ENCODE data around the gene KRT86.
"Not testable (repeated sequence)": the region's sequence is repeated elsewhere in the genome, so short reads cannot be mapped to it uniquely, and the experiment has no call there.

Gene KRT86

DNA sequence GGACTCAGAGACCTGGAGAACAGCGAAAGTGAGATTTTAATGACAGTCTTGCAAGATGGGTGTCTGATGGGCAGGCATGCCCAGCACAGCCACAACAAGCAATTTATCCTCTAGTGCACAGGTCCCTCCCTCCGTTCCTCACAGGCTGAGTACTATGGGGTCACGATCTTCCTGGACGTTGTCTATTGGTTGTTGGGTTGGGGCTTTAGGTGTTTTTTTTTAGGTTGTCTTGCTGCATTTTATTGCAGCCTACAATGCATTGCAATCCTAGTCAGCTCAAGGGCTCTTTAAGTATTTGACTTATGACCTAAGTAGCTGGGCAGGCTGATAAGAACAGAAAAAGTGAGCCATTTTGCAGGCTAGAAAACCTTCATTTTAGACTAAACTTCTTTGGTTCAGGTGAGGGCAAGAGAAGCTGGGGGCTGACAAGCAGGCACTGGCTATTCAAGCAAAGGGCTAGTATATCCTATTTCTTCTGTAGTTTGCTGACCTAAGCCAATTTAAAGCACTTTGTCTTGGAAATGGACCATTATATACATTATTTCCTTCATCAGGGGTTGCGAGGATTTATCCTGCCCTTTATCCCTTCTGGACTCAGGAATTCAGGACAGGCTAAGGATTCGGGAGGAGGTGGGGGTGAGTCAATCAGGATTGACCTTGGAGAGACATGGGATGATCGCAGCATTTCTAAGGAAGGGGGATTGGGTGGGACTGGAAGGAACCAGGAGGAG, 35.4 kb upstream of the KRT86 start:
- DNase-seq, result no peak

DNA sequence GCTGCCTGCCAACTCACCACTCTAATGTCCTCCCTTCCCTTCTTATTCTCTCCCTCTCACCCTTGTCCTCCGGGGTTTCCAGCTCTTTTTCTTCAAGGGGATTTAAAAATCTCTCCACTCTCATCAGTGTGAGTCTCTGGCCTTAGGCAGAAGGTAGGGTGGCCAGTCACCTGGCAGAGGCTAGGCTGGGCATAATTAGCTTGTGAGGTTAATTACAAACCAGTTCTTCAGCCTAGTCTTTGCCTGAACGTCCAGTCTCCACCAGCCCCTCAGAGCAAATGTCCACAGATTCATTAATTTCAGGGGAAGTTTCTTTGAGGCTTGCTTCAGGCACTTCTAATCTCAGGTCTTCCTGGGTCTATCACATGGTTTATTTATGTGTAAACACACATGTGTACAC, 34.7 kb upstream of the KRT86 start:
- DNase-seq, result no peak

DNA sequence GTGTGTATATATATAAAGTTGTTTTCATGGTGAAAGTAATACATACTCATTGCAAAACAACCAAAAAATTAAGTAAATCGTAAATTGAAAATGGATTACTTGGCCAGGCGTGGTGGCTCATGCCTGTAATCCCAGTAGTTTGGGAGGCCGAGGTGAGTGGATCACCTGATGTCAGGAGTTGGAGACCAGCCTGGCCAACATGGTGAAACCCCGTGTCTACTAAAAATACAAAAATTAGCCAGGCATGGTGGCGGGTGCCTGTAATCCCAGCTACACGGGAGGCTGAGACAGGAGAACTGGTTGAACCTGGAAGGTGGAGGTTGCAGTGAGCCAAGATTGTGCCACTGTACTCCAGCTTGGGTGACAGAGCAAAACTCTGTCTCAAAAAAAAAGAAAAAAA, 34.2 kb upstream of the KRT86 start:
- DNase-seq, result not testable (repeated sequence)

DNA sequence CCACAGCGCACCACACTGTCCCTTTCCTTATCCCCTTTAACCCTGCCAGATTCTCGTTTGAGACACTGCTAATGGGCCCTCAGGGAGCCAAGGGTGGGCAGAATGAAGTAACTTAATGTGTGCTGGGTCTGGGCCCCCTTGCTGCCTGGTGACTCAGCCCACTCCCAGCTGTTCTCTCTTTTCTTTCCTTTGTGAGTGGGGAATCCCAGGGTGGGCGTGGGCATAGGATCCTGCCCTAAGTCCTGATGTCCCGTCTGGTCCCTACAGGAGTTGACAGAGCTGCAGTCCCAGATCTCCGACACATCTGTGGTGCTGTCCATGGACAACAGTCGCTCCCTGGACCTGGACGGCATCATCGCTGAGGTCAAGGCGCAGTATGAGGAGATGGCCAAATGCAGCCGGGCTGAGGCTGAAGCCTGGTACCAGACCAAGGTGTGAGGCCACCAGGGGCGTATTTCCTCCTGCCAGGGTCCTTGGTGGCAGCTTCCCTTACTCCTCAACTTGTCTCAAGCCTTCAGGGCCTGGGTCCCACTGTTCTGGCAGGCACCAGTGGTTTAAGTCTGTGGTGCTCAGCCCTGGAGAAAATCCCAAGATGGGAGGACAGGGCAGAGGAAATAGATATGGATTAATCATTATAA, 33.1 kb upstream of the KRT86 start:
- DNase-seq, result no peak

DNA sequence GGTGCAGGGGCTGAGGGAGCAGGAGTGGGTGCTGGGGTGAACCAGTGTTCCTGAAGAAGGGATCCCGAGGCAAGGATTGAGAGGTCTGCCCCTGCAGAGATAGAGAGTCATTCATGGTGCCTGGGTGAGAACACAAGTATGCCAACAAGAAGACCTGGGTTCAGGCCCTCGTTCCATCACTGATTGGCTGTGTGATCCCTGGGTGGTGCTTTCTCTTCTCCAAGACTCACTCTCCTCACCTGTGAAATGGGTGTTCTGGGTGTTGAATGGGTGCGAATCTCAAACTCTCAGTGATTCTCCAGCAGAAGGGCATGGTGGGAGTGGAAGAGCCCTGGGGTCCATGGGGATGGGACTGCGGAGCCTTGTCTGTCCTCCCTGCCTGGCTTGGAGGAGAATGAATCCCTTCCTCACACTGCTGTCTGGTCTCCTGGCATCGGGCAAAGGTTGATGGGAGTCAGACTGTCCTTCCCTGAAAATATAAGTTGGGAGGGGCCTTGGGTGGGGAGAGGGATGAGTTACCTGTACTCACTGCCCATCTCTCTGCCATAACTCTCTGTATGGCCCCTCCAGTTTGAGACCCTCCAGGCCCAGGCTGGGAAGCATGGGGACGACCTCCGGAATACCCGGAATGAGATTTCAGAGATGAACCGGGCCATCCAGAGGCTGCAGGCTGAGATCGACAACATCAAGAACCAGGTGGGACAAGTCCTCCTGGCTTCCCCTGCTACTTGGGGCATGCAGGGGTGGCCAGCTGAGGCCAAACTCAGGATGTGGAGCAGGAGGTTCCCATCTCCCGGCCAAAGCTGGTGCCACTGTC, 31.8 kb upstream of the KRT86 start:
- DNase-seq, result no peak

DNA sequence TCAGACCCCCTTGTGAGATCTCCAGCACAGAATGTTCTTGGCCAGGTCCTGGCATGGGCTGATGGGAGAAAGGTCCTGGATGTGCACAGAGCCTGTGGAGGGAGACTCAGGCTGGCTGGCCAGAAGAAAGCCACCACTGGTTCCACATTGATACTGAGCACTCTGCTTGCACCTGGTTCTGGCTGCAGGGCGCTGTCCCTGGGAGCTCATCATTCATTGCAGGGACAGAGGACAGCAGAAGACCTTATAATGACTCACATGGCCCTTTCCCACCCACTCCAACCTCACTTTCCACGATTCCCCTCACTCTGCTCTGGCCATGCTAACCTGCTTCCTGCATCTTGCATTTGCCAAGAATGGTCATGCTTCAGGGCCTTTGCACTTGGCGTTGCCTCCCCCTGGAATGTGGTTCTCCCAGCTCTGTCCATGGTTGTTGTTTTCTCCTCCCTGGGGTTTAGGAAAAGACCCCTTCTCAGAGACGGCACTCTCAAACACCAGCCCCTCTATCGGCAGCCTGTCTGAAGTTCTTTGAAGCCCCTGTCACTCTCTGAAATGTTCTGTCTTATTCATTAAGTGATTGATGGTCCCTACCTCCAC, 31.1 kb upstream of the KRT86 start:
- DNase-seq, result no peak

DNA sequence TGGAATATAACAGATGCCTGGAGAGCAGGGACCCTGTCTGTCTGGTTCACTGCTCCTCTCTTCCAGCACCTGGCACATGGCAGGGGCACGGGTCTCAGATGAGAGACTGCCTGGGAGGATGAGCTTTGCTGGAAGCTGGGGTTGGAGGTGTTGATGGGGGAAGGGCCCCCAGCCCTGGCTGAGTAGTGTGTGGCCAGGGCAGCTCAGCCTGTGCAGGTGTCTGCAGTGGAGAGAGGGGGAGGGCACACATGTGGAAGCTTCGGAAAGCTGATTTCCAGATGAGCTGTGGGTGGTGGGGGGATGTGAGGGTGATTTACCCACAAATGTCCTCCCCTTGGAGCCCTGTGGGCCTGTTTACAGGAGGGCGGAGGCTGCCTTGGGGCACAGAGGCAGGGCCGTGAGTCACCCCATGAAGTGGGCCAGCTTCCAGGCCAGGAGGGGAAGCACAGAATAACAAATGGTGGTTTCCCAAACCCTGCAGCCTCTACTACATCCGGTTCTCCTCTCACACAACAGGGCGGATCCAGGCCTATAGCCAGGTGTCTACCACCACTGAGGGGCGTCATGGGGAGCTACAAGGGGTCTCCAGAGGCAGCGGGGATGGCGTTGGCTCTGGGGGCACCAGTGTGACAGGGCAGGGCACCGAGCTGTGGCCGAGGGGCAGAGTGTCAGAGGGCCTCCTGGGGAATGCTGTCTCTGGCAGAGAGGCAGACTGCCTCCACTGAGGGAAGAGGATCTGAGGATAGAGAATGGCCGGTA, 30.4 kb upstream of the KRT86 start:
- no peak for DNase-seq

DNA sequence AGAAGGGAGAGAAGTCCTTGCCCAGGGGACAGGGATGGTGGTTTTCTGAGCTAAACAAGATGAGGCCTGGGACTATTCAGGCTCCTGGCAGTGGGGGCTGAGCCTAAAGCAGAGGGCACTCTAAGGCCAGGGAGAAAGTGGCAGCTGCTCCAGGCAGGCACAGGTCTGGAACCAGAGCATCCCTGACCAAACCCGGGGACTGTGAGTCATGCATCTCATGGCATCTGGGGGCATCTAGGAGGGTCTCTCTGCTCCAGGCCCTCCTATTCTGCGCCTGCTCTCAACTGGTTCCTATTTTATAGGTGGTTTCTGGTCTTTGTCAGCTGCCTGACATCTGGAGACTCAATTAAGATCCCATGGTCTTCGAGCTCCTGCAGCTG, 29.8 kb upstream of the KRT86 start:
- no peak for DNase-seq

DNA sequence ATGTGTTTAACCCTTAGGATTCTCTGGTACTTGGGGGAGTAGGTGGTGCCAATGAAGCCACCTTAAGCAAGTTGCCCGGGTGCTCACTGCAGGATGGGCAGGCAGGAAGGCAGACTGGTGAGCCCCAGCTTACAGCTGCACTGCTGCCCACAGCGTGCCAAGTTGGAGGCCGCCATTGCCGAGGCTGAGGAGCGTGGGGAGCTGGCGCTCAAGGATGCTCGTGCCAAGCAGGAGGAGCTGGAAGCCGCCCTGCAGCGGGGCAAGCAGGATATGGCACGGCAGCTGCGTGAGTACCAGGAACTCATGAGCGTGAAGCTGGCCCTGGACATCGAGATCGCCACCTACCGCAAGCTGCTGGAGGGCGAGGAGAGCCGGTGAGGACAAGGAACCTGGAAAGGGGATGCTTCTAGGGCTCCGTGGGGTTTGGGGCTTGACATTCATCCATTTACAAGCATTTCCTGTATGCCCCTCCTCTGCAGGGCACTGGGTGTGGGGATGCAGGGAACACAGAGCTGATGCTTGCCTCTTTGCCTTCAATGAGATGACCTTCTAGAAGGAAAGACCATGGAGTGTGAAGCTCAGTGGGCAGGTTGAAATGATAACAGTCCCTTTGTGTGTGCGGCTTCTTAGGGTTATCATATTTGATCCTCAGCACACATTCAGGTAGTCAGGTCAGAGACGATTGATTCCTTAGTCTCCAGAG, 29.0 kb upstream of the KRT86 start:
- no peak for DNase-seq

DNA sequence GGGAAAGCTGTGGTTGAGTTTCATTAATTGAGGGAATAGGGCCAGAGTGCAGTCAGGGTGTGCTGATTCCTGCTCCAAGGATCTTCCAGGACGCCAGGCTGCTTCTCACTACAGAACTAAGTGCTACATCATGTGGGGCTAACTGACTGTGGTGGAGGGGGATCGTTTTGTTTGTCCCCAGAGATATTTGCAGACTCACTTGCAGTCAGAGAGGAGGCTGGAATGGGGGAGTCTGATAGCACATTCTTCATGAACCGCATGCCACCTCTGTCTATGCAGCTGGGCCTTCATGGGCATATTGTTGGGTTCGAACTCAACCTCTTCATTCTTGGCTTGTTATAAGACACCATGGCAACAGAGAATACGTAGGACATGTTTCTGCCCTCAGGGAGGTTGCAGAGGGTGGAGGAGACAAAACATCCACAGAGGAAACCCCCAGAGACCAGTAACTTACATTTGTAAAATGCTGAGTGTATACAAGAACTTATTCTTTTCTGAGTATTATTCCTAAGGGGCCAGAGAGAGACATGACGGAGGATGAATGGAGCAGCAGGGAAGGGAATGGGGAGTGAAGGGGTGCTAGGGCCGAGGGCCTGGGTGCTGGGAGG, 28.4 kb upstream of the KRT86 start:
- no peak for DNase-seq

DNA sequence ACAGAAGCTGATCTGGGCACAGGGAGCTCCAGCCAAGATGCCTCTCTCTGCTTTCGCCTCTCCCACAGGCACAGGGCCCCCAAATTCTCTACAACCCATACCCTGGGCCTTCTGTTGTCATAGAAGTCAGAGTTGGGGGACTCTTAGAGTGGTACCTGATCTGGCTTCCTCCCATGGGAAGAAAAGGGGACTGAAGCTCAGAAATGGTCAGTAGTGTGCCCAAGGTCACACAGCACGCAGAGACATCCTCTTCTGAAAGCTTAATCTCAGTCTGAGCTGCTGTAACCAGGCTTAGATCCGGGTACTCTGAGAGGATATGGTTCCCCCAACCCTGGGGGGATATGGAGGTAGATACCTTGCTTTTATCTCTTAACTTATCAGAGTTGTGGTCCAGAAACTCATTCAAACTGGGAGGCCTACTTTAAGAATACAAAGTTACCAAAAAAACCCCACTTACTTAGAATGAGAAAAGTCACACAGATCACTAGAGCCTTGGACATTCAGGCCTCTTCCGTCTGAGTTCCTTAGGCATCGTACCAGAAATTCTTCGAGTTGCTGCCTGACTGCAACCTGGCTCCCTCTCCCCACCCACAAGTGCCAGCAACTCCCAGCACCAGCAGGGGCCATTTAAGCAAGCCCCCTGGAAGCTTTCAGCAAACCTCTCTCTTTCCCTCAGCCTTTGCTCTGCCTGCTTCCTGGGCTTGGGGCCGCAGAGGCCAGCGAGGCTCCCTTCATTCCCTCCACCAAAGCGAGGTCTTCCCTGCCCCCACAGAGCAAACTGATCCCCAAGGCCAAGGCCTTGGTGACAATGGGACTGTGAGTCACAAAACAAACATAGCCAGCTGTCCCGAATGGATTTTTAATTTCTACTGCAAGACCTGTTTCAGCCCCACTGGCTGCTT, 27.5 kb upstream of the KRT86 start:
- DNase-seq, result no peak

DNA sequence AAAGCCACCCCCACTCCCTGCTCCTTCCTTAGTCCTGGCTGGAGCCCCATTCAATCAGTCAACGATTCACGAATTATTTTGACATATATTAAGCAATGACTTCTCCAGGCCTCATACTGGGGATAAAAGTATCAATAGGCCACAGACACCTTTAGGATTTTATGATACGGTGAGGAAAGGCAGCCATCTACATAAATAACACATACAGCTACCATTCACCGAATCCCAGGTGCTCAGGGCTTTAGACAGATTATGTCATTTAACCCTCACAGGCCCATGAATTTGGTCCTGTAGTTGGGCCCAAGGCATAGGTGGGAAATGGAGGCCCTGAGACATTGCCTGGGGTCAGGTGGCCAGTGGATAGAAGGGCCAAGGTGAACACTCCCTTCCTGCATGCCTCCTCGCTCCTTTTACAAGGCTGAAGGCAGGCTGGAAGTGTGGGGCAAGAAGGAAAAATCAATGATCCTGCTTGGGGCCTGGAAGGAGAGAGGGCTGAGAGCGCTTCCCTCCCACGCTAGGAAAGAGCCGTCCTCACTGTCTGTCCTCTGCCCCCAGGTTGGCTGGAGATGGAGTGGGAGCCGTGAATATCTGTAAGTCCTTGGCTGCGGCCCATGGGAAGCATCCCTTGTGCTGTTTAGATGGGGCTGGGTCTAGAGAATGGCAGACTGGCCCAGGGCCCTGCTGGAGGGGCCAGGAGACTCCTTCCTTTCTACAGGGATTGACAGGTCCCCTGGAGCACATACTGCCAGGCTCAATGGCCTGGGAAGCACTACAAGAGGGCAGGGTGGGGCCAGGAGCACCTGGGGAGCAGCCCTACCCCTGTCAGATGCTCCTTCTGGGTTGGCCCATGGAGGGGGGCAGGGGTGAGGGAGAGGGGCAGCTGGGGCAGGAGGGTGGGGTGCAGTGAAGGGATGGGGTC, 26.6 kb upstream of the KRT86 start:
- no peak for DNase-seq

DNA sequence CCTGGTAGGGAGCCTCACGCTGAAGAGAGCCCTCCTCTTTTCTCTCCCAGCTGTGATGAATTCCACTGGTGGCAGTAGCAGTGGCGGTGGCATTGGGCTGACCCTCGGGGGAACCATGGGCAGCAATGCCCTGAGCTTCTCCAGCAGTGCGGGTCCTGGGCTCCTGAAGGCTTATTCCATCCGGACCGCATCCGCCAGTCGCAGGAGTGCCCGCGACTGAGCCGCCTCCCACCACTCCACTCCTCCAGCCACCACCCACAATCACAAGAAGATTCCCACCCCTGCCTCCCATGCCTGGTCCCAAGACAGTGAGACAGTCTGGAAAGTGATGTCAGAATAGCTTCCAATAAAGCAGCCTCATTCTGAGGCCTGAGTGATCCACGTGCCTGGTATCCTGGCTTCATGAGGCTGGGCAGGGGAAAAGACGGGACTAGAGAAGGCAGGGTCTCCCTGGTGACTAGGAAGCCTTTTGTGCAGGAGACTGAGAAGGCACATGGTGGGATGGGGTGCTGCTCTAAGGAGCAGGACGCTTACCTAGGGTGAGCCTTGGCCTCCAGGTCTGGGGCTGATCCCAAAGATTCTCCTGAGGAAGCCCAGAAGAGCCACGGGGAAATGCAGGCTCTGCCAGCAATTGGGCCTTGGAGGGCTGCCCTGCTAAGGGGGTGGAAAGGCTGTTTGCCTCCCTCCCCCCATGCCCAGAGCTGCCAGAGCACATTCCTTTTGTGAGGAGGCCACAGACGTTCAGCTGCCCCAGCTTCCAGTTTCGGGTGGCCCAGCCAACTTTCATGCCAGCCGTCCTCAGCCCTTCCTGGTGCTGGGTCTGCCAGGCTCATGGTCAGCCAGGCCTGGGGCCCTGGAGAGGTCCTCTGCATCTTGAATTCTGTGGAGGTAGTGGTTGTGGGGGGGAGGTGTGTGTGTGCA, 25.6 kb upstream of the KRT86 start:
- no peak for DNase-seq

DNA sequence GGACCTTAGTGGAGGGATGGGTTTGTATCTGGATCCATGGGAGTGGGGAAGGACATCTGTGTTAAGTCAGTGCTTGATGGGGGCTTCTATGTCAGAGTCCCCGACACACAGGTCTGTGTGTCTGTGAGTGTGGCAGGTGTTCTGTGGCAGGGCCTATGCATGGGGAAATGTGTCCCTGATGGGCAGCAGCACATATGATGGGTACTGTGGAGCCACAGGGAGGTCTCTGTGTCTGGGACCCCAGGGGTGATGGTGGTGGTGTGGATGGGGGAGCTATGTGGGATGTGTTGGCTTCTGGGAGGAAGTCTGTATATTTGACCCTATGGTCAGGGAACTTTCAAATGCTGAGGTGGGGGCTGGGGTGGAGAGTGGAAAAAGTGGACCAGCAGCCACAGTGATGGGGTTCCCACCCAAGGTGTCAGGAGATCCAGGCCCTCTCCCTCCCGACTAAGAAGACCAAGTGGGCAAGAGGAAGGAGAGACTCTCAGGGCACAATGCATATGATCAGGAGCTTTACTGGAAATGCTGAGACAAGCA, 24.9 kb upstream of the KRT86 start:
- no peak for DNase-seq

DNA sequence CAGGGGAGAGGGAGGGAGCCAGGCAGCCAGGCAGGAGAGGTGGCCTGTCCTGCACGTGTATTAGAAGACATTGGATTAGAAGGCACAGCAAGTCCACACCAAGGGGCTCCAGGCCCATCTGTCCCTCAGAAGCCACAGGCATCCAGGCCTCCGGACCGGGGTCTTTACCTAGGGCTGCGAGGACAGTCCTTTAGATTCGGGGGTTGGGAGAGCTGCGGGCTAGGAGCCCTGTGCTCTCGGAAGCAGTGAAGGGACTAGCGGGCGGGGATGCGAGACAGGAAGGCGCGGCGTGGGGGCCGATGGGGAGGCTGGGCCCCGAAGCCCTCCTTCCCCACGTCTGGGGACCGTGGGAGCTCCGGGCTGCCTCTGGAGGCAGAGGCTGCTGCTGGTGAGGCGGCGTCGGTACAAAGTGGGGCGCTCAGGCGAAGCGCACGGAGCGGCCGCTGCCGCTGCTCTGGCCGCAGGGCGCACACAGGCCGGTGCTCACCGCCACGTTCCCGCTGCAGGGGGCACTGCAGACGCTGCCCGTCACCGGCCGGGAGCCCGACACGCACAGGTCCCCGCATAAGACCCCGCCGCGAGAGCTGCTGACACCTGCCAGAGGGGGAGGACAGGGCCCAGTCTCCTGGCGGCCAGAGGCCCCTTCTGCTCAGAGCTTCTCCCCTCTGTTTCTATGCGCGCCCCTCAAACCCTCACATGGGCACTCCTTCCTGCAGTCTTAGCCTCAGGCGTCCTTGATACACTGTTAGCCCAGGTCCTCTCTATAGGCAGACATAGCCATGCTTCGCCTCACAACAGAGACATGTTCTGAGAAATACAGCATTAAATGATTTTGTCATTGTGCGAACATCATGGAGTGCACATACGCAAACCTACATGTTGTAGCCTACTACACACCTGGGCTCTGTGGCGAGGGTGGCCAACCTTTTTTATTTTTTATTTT, 24.1 kb upstream of the KRT86 start:
- no peak for DNase-seq

DNA sequence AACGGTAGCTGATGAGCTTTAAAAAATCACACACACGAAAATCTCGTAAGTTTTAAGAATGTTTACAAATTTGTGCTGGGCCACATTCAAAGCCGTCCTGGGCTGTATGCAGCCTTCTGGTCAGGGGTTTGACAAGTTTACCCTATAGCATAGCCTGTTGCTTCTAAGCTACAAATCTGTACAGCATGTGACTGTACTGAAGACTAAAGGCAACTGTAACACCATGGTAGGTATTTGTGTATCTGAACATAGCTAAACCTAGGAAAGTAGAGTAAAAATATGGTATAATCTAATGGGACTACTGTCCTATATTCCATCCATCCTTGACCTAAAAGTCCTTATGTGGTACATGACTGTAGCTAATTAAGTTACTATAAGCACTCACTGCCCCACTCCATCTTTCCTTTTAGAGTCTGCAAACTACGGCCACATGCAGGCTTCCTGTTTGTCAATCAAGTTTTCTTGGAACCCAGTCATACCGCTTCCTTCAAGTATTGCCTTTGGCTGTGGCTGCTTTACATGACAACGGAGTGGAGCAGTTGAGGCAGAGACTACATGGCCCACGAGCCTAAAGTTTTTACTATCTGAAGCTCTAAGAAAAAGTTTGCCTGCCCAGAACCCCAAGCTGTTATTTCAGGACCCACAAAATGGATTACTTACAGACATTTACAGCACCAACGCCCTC, 22.9 kb upstream of the KRT86 start:
- no peak for DNase-seq
